LHCN-M2 (cell line): ENCODE data around the gene PEX26. TPM values are rescaled to one million over a fixed set of nuclear protein-coding genes. Genes with fewer than 3 reads are reported as not detected.
"Not testable (repeated sequence)": the region's sequence is repeated elsewhere in the genome, so short reads cannot be mapped to it uniquely, and the experiment has no call there.

ENCODE experiments used
- DNase-seq: peaks from one replicate; pipeline ENCODE4 v3.0.0-alpha.2; 2012; ENCODE audit warnings: low read depth
- total RNA-seq: library from RNA; depleted of rRNA; stranded (reverse); fragments of >200 nt; gene quantifications from 2 replicates; pipeline ENCODE4 v1.2.3, GENCODE V29; 2014

The PEX26 gene
- total RNA-seq, 1 experiment from 2014 or later: 32.7 TPM

GRCh38 chr22:18056807-18057474 lies 20.8 kb upstream of the PEX26 start:
- no peak for DNase-seq

- DNase-seq: peak; percentile 93
Observed at GRCh38 chr22:18057568-18058209, 20.1 kb upstream of the PEX26 start.

GRCh38 chr22:18058371-18059093 lies 19.3 kb upstream of the PEX26 start:
- DNase-seq: no peak

- DNase-seq: no peak
Observed at GRCh38 chr22:18059094-18059417, 18.7 kb upstream of the PEX26 start.

GRCh38 chr22:18059473-18059872 lies 18.3 kb upstream of the PEX26 start:
- DNase-seq: no peak

GRCh38 chr22:18059991-18060390 lies 17.8 kb upstream of the PEX26 start:
- DNase-seq: no peak

- DNase-seq: peak; percentile 24
Observed at GRCh38 chr22:18060646-18061620, 16.9 kb upstream of the PEX26 start.

GRCh38 chr22:18062421-18062820 lies 15.4 kb upstream of the PEX26 start:
- no peak for DNase-seq

GRCh38 chr22:18063306-18063705 lies 14.5 kb upstream of the PEX26 start:
- DNase-seq: no peak

- not testable (repeated sequence) for DNase-seq
Observed at GRCh38 chr22:18063715-18064114, 14.1 kb upstream of the PEX26 start.

- no peak for DNase-seq
Observed at GRCh38 chr22:18064636-18065035, 13.2 kb upstream of the PEX26 start.

GRCh38 chr22:18065256-18065655 lies 12.5 kb upstream of the PEX26 start:
- no peak for DNase-seq

- DNase-seq: no peak
Observed at GRCh38 chr22:18066181-18066859, 11.5 kb upstream of the PEX26 start.

- DNase-seq: no peak
Observed at GRCh38 chr22:18067121-18067520, 10.7 kb upstream of the PEX26 start.

- DNase-seq: no peak
Observed at GRCh38 chr22:18067548-18068341, 10.0 kb upstream of the PEX26 start.

- DNase-seq: peak; percentile 33
Observed at GRCh38 chr22:18068381-18068988, 9.3 kb upstream of the PEX26 start.

GRCh38 chr22:18069041-18069440 lies 8.7 kb upstream of the PEX26 start:
- DNase-seq: no peak

- DNase-seq: no peak
Observed at GRCh38 chr22:18070041-18070440, 7.7 kb upstream of the PEX26 start.

GRCh38 chr22:18070556-18071306 lies 7.1 kb upstream of the PEX26 start:
- no peak for DNase-seq
